Heart left ventricle (tissue), 16 donors: Measurements from ENCODE around the gene RGS14. TPM values are rescaled to one million over a fixed set of nuclear protein-coding genes. Genes with fewer than 3 reads are reported as not detected.

Experiments used
- ATAC-seq, 4 donors: fragments of 200-7000 bp; cut with Tn5 transposase; one replicate each; pipeline ENCODE4 v1.9.1; 2020 to 2022; ENCODE audit warnings: moderate library complexity in 4 of 4, mild to moderate bottlenecking in 3 of 4, moderate number of reproducible peaks in 1 of 4
- DNase-seq, 5 donors: peaks; one replicate each; pipeline ENCODE4 v3.0.0-alpha.2; 2020
- H3K27ac ChIP-seq, 12 donors: fragments of 200-600 bp; sonication (generic) in 4 of 12; one replicate each; pipeline versions ENCODE4 v1.5.0 to v1.8.0; 2016 to 2022; ENCODE audit warnings: mild to moderate bottlenecking in 2 of 12
- H3K27me3 ChIP-seq, 9 donors: fragments of 200-600 bp; sonication (generic) in 2 of 9; one replicate each; pipeline versions ENCODE4 v1.5.1 to v1.8.0; 2016 to 2022; ENCODE audit warnings: mild to moderate bottlenecking in 3 of 9
- H3K36me3 ChIP-seq, 9 donors: fragments of 200-600 bp; sonication (generic) in 2 of 9; one replicate each; pipeline versions ENCODE4 v1.5.0 to v1.8.0; 2018 to 2022; ENCODE audit warnings: mild to moderate bottlenecking in 2 of 9
- H3K4me1 ChIP-seq, 12 donors: fragments of 200-600 bp; sonication (generic) in 4 of 12; one replicate each; pipeline versions ENCODE4 v1.5.0 to v1.8.0; 2016 to 2022; ENCODE audit warnings: mild to moderate bottlenecking in 3 of 12
- H3K4me3 ChIP-seq, 12 donors: fragments of 200-600 bp; sonication (generic) in 4 of 12; one replicate each; pipeline versions ENCODE4 v1.5.0 to v1.8.0; 2017 to 2022; ENCODE audit warnings: mild to moderate bottlenecking in 9 of 12, moderate library complexity in 4 of 12
- H3K9me3 ChIP-seq, 12 donors: fragments of 200-600 bp; sonication (generic) in 4 of 12; one replicate each; pipeline versions ENCODE4 v1.5.0 to v1.8.0; 2016 to 2022; ENCODE audit warnings: mild to moderate bottlenecking in 1 of 12
- CTCF ChIP-seq, 12 donors: fragments of 200-600 bp; sonication (generic) in 4 of 12; IDR thresholded peaks; one replicate each; pipeline versions ENCODE4 v1.5.0 to v1.8.0; 2018 to 2022; ENCODE audit warnings: antibody characterized with exemption in 12 of 12, mild to moderate bottlenecking in 5 of 12
- POLR2A ChIP-seq, 2 donors: fragments of 450-650 bp; IDR thresholded peaks; one replicate each; pipeline ENCODE4 v1.6.1; 2017; ENCODE audit warnings: antibody characterized with exemption in 2 of 2, mild to moderate bottlenecking in 2 of 2, moderate library complexity in 2 of 2
- WGBS, 4 donors: extraction: QIAGEN DNeasy Blood & Tissue Kit in 2 of 4; methylation state at CpG; one replicate each; pipeline versions ENCODE4 v1.1.5 to v1.1.7; 2013 to 2018; 5-methylcytosine and 5-hydroxymethylcytosine counted together
- intact Hi-C, 10 donors: fragments of 100-400 bp; cut with DNase I; formaldehyde crosslinking; loops; one replicate each; pipeline versions ENCODE4 v1.11.1 to v1.14.2; 2022
- polyA plus RNA-seq, 2 donors: library from polyadenylated mRNA; stranded (reverse); fragments of 200-250 nt; gene quantifications; one replicate each; pipeline ENCODE4 v1.2.3, GENCODE V29; 2013
- total RNA-seq, 9 donors: library from RNA; depleted of rRNA in 2 of 9; stranded (reverse); fragments of >200 nt in 2 of 9; fragmentation: NEBNext Ultra II Directional in 3 of 9; extraction: Animal tissue kit (Norgen Biotek cat#: 25700) in 3 of 9; gene quantifications; one replicate each; pipeline versions ENCODE4 v1.1.0 to v1.2.4, GENCODE V29; 2016 to 2023
- donor health status: ischemic (EF 13 %, LVEDD 7.1; RV severe dilation, severe dysfunction).
- donor health status: healthy with polysubstance abuse.
- donor health status: DM: no; HTN: yes; CAD: no.
- donor health status: DM: no; HTN: no; CAD: no.
- donor health status: ischemic (EF 25% LVEDD 6.9; RV normal size, moderate dysfunction).
- donor health status: ischemic (EF 25% LVEDD 5.7; RV mildly dilated, moderate dysfunction).
- donor health status: healthy.
- donor health status: DM: yes; HTN: yes; CAD: no.
- donor health status: ischemic (EF 35%, LVEDD 5.7; RV mildly dilated, moderate dysfunction).
- donor health status: nonischemic (EF 11% LVEDD 7.7; RV severe dilation, severe dysfunction).
- donor health status: DM: yes; HTN: yes; CAD: no.
- donor health status: PGD.
- donor health status: ischemic (EF 29% LVEDD 5.4; RV normal size, mild dysfunction).
- donor health status: nonischemic (EF 23%, LVEDD 6.1; RV moderate dilation, normal function).

Gene RGS14
- total and polyA plus RNA-seq, 11 donors, result 1.3 to 10.7 (median 3.7) TPM

GRCh38 chr5:177421062-177421798, 63.5 kb downstream of the RGS14 start:
- Histone ChIP-seq H3K4me3 (no peak overlapping the region), H3K27me3 (no peaks in the 10 kb centered on the region), H3K4me1 (peaks cover 0 to 26% (median 5%) of the 10 kb centered on the region in 12 donors), H3K27ac (no peak overlapping the region), H3K9me3 (no peaks in the 10 kb centered on the region), H3K36me3 (no peaks in the 10 kb centered on the region)
- TF ChIP-seq POLR2A (IDR thresholded peaks at IDR 0.05) (no peak), CTCF (IDR thresholded peaks at IDR 0.05) (no peak)
- 79 to 86% (median 81%) methylated on average over 5 to 6 of the region's 6 CpGs for WGBS, 4 donors
- no peak for ATAC-seq
- intact Hi-C loops, result no loop called here
- no peak for DNase-seq

Other genes starting within 250 kb of the RGS14 start
- gene NSD1, start 224.2 kb upstream of the RGS14 start, total RNA-seq, result 10 to 100 TPM; 25.8 to 64.6 (median 47.8) TPM
- gene NSD1, start 224.2 kb upstream of the RGS14 start, polyA plus RNA-seq, result 10 to 100 TPM; 10.9 to 16.1 TPM
- gene RAB24, start 54.2 kb upstream of the RGS14 start, total RNA-seq, result 10 to 100 TPM; 11.6 to 27.5 (median 18.9) TPM
- 10 to 100 TPM; 23.8 to 28.3 TPM for gene RAB24, start 54.2 kb upstream of the RGS14 start, polyA plus RNA-seq
- 10 to 100 TPM; 30.3 to 80.6 (median 42.4) TPM for gene PRELID1, start 54.1 kb upstream of the RGS14 start, total RNA-seq
- gene PRELID1, start 54.1 kb upstream of the RGS14 start, polyA plus RNA-seq, result 100 to 1,000 TPM in 1 of 2 donors, 10 to 100 TPM in 1; 33.8 to 160 TPM
- gene MXD3, start 46.0 kb upstream of the RGS14 start, total RNA-seq, result 1 to 10 TPM in 8 of 9 donors, under 1 TPM in 1; 0.52 to 9.1 (median 3.1) TPM
- gene MXD3, start 46.0 kb upstream of the RGS14 start, polyA plus RNA-seq, result 1 to 10 TPM; 1.3 to 2.5 TPM
- gene LMAN2, start 6.3 kb upstream of the RGS14 start, total RNA-seq, result 100 to 1,000 TPM in 3 of 9 donors, 10 to 100 TPM in 6; 50.2 to 155 (median 63.6) TPM
- gene LMAN2, start 6.3 kb upstream of the RGS14 start, polyA plus RNA-seq, result 100 to 1,000 TPM in 1 of 2 donors, 10 to 100 TPM in 1; 43.3 to 313 TPM
- gene SLC34A1, start 26.5 kb downstream of the RGS14 start, total RNA-seq, result not detected
- not detected for gene SLC34A1, start 26.5 kb downstream of the RGS14 start, polyA plus RNA-seq
- not detected for gene PFN3, start 42.7 kb downstream of the RGS14 start, total RNA-seq
- not detected for gene PFN3, start 42.7 kb downstream of the RGS14 start, polyA plus RNA-seq
- gene F12, start 51.6 kb downstream of the RGS14 start, total RNA-seq, result under 1 TPM in 1 of 9 donors, not detected in 8; 0.56 TPM
- under 1 TPM in 1 of 2 donors, not detected in 1; 0.29 TPM for gene F12, start 51.6 kb downstream of the RGS14 start, polyA plus RNA-seq
- 10 to 100 TPM; 12.8 to 33.2 (median 17.3) TPM for gene GRK6, start 68.8 kb downstream of the RGS14 start, total RNA-seq
- 10 to 100 TPM in 1 of 2 donors, 1 to 10 TPM in 1; 6.8 to 29.5 TPM for gene GRK6, start 68.8 kb downstream of the RGS14 start, polyA plus RNA-seq
- gene PRR7, start 88.9 kb downstream of the RGS14 start, total RNA-seq, result 1 to 10 TPM in 8 of 9 donors, under 1 TPM in 1; 0.82 to 5.0 (median 1.8) TPM
- 1 to 10 TPM; 1.4 to 1.5 TPM for gene PRR7, start 88.9 kb downstream of the RGS14 start, polyA plus RNA-seq
- gene DBN1, start 115.7 kb downstream of the RGS14 start, total RNA-seq, result 10 to 100 TPM; 12.3 to 60.7 (median 23.3) TPM
- 10 to 100 TPM; 13.2 to 28.1 TPM for gene DBN1, start 115.7 kb downstream of the RGS14 start, polyA plus RNA-seq
- 100 to 1,000 TPM in 1 of 9 donors, 10 to 100 TPM in 8; 36.3 to 124 (median 49.4) TPM for gene PDLIM7, start 139.7 kb downstream of the RGS14 start, total RNA-seq
- 10 to 100 TPM; 89.9 to 95.1 TPM for gene PDLIM7, start 139.7 kb downstream of the RGS14 start, polyA plus RNA-seq
- gene DOK3, start 151.9 kb downstream of the RGS14 start, total RNA-seq, result 10 to 100 TPM in 1 of 9 donors, 1 to 10 TPM in 7, under 1 TPM in 1; 0.77 to 23.8 (median 2.7) TPM
- gene DOK3, start 151.9 kb downstream of the RGS14 start, polyA plus RNA-seq, result 1 to 10 TPM; 1.1 to 3.0 TPM
- gene DDX41, start 159.0 kb downstream of the RGS14 start, total RNA-seq, result 10 to 100 TPM; 24.4 to 53.8 (median 37.7) TPM
- 10 to 100 TPM; 33.0 to 65.4 TPM for gene DDX41, start 159.0 kb downstream of the RGS14 start, polyA plus RNA-seq
- gene FAM193B, start 196.6 kb downstream of the RGS14 start, total RNA-seq, result 10 to 100 TPM; 13.1 to 34.4 (median 20.2) TPM
- gene FAM193B, start 196.6 kb downstream of the RGS14 start, polyA plus RNA-seq, result 10 to 100 TPM; 17.4 to 58.9 TPM
- gene TMED9, start 234.3 kb downstream of the RGS14 start, total RNA-seq, result 100 to 1,000 TPM in 2 of 9 donors, 10 to 100 TPM in 7; 46.2 to 138 (median 77.0) TPM
- gene TMED9, start 234.3 kb downstream of the RGS14 start, polyA plus RNA-seq, result 100 to 1,000 TPM in 1 of 2 donors, 10 to 100 TPM in 1; 62.8 to 321 TPM
- 10 to 100 TPM; 10.5 to 23.5 (median 17.7) TPM for gene B4GALT7, start 242.2 kb downstream of the RGS14 start, total RNA-seq
- gene B4GALT7, start 242.2 kb downstream of the RGS14 start, polyA plus RNA-seq, result 10 to 100 TPM; 18.4 to 24.7 TPM